ENCODE measurements around the gene ZFP36.
A peak's percentile ranks its signal among the peaks of the same experiment; 100 is the strongest.

The ZFP36 gene

GRCh38 chr19:39413272-39413910 is 6.7 kb downstream of the ZFP36 start:
- peak overlapping the region; percentile 100 for H3K27ac ChIP-seq
- CTCF ChIA-PET = interaction anchor here (0.6 to 2.5 kb wide), 4 partner anchors 10 to 64 kb away, joined by 3 to 11 read pairs (median 5); no protein-coding TSS in a partner anchor
- TF ChIP-seq, protein P1, sequence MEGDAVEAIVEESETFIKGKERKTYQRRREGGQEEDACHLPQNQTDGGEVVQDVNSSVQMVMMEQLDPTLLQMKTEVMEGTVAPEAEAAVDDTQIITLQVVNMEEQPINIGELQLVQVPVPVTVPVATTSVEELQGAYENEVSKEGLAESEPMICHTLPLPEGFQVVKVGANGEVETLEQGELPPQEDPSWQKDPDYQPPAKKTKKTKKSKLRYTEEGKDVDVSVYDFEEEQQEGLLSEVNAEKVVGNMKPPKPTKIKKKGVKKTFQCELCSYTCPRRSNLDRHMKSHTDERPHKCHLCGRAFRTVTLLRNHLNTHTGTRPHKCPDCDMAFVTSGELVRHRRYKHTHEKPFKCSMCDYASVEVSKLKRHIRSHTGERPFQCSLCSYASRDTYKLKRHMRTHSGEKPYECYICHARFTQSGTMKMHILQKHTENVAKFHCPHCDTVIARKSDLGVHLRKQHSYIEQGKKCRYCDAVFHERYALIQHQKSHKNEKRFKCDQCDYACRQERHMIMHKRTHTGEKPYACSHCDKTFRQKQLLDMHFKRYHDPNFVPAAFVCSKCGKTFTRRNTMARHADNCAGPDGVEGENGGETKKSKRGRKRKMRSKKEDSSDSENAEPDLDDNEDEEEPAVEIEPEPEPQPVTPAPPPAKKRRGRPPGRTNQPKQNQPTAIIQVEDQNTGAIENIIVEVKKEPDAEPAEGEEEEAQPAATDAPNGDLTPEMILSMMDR (conservative IDR thresholded peaks at IDR 0.05; ENCODE audit: low read depth) = no peak
- POLR2A ChIA-PET (ENCODE audit: low non-redundant PET) = interaction anchor here (1.8 kb wide), 1 partner anchor 22 kb away, joined by 6 read pairs; the partner anchor contains the start of gene RPS16
- no peak for DNase-seq (ENCODE audit: low spot score)

DNA sequence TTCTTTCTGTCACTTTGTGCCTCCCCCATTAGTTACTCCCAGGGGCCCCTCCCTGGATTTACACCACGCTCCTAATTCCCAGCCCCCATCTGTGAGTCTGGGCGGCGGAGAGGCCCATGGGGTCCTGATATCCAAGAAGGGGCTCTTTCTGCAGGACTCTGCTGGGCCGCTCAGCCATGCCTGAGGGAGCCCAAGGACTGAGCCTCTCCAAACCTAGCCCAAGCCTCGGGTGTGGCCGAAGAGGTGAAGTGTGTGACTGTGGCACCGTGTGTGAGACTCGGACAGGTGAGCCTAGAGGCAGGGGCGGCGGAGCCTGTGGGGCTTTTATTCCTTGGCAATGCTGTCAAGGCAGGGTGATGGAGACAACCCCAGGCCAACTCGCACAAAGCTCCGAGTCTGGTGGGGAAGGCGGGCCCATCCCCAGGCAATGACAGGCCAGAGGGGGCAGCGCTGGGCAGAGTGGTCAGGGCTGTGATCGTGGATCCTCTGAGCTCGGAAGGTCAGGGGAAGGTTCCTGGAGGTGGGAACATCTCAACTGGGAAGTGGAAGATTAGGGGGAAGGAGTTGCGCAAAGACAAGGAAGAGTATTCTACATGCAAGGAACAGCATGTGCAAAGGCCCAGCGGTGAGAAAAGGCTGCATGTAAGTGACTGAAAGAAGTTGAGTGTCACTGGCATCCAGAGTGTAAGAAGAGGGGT is 7.4 kb downstream of the ZFP36 start:
- DNase-seq (ENCODE audit: low spot score) = no peak

GRCh38 chr19:39415111-39416046 is 8.7 kb downstream of the ZFP36 start:
- H3K27ac ChIP-seq = peak overlapping the region; percentile 100
- CTCF ChIA-PET = interaction anchor here (2.0 kb wide), 1 partner anchor 17 kb away, joined by 11 read pairs; no protein-coding TSS in a partner anchor
- DNase-seq (ENCODE audit: low spot score) = no peak
- TF ChIP-seq, protein P1 (conservative IDR thresholded peaks at IDR 0.05; ENCODE audit: low read depth) = no peak
- POLR2A ChIA-PET (ENCODE audit: low non-redundant PET) = interaction anchor here (0.6 to 1.8 kb wide), 2 partner anchors 17 to 20 kb away, joined by 3 to 6 read pairs; partner anchors contain the start of gene RPS16

More for the DNA sequence above, 7.4 kb downstream of the ZFP36 start:
- TF ChIP-seq, protein P1 (conservative IDR thresholded peaks at IDR 0.05; ENCODE audit: low read depth) = no peak
- ChIA-PET CTCF (interaction anchor here (0.6 to 2.0 kb wide), 2 partner anchors 16 to 60 kb away, joined by 4 to 11 read pairs; no protein-coding TSS in a partner anchor), POLR2A (ENCODE audit: low non-redundant PET) (interaction anchor here (1.8 kb wide), 1 partner anchor 21 kb away, joined by 6 read pairs; the partner anchor contains the start of gene RPS16)
- peak overlapping the region; percentile 100 for H3K27ac ChIP-seq

- ChIA-PET CTCF (interaction anchor here (0.6 to 0.8 kb wide), 2 partner anchors 11 to 87 kb away, joined by 4 to 6 read pairs; no protein-coding TSS in a partner anchor), POLR2A (ENCODE audit: low non-redundant PET) (interaction anchor here (0.6 kb wide), 2 partner anchors 16 to 78 kb away, joined by 3 to 4 read pairs; no protein-coding TSS in a partner anchor)
- H3K27ac ChIP-seq = peak overlapping the region; percentile 100
- no peak for DNase-seq (ENCODE audit: low spot score)
- TF ChIP-seq, protein P1 (conservative IDR thresholded peaks at IDR 0.05; ENCODE audit: low read depth) = no peak
Measured at GRCh38 chr19:39416152-39417120, 9.8 kb downstream of the ZFP36 start.

- H3K27ac ChIP-seq = no peak overlapping the region
- CTCF ChIA-PET = no interaction called here
- POLR2A ChIA-PET (ENCODE audit: low non-redundant PET) = no interaction called here
- TF ChIP-seq, protein P1 (conservative IDR thresholded peaks at IDR 0.05; ENCODE audit: low read depth) = no peak
- no peak for DNase-seq (ENCODE audit: low spot score)
Measured at GRCh38 chr19:39417463-39418181, 11.0 kb downstream of the ZFP36 start.
